ENCODE measurements around the gene LRSAM1.

The LRSAM1 gene

DNA sequence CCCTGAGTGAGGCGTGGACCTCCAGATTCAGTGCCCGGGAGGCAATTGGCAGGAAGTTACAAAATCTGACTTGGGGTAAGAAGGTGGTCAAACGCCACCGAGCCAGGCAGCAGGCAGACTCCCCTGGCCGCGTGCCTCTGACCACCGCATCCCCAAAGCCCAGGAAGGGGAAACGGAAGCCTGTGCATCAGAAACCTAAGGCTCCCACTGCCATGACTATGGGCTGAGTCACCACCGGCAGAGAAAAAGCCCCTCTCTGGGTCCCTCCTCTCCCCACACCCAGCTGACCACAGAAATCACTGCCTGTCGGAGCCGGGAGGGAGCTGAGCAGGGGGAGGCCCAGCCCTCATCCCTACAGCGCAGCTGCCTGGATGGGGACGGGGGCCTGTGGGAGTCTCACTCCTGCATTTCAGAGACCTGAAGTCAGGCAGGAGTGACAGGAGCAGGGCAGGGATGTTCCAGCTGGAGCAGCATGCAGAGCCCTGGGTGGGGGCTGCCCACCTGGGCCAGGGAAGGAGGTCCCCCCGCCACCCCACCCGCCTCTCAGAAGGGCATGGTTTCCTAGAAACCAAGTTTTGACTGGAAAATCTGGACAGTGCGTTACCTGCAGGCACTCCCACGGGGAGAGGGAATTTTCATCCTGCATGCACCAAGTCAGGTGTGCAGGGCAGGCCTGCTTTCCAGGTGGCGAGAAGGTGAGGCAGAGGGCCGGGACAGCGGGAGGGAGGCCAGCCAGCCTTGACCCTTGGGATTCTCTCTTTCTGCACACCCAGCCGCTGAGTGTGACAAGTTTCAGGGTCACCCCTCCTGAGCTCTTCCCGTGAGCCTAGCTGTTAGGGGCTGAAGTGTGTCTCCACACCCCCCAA is 68.2 kb downstream of the LRSAM1 start:
- DNase-seq: peak; percentile 97

DNA sequence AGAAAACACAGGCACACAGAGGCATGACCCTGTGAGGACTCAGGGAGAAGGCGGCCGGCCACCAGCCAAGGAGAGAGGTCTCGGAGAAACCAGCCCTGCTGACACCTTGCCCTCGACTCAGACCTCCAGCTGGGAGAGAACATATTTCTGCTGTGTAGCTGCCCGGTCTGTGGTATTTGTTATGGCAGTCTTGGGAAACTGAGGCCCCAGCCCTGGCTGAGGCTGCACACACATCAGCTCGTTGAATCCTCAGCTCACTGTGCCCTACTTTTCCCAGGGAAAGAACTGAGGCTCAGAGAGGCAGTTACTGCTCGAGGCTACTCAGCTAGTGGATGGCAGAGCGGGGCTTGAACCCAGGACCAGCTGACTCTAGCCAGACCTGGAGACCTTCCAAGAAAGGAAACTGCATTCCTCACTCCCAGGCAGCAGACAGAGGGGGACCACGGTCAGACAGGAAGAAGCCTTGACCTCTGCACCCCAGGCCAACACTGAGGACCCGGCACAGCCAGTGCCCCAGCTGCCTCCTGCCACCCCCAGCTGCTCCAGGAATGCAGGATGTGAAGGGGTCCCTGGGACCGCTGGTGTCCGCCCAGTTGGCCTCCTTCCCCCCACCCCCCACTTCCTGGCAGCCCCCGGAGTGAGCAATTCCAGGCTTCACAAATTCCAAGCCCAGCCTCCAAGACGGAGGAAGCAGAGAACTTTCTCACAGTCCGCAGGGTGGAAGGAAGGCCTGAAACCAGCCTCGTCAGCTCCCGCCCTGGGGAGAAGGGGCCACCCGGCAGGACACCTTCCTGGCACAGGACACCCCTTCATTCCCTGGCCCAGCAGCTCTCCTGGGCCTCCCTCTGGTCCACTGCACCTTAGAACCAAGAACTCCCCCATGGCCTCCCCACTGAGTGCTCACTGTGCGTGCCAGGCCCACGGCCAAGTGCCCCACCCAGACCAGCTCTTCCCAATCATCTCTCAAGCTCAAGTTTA is 69.9 kb downstream of the LRSAM1 start:
- peak; percentile 74 for DNase-seq

DNA sequence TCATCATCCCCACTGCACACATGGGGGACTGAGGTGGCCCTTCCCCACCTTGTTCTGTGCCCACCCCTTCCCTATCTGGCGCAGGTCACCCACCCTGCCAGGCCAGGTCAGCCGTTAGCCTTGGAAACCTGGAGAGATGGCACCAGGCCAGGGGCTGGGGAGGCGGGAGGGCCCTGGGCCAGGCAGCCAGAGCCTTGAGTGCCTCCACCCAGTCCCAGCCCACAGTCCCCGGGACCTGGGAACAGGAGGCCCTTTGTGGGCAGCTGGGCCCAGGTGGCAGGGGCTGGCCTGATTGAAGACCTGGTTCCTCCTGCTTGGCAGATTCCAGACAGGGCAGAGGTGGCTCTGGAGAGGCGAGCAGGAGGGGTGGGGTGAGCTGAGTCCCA is 70.6 kb downstream of the LRSAM1 start:
- DNase-seq: no peak

DNA sequence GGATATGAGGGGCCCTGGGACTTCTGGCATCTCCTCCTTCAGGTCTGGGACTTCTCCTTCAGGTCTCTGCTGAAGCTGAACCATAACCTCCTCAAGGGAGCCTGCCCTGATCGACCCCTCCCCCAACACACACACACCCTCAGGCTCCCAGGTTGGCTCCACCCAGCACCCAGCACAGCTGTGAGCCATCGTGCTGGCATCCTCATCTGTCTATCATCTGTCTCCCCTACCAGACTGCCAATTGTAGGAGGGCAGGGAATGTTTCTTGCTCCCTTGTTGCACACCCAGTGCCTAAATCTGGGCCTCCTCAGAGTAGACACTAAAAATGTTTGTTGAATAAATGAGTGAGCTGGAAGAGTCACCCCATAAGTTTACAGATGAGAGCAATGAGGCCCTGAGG is 71.4 kb downstream of the LRSAM1 start:
- DNase-seq: peak; percentile 76

DNA sequence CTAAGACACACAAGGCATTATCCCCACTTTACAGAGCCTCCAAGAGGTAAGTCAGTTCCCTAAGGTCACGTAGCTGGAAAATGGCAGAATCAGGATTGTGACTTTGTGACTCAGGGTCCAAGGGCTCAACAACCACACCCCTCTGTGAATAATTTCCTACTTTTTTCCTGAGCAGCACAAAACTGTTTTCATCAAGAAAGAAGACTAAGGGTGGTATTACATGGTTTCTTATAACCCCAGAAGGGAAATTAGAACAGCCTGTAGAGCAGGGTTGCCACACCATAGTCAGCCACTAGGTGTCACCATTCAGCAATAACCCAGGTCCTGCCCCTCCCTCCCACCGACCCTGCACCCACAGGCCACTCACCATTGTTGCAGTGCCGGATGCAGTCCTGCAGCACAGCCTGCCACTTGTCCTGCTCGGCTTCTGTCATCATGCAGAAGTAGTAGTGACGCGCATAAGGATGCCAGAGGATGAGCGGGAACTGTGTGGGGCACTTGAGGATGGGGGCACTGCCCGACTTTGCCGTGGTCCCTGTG is 72.1 kb downstream of the LRSAM1 start:
- DNase-seq: peak; percentile 15

DNA sequence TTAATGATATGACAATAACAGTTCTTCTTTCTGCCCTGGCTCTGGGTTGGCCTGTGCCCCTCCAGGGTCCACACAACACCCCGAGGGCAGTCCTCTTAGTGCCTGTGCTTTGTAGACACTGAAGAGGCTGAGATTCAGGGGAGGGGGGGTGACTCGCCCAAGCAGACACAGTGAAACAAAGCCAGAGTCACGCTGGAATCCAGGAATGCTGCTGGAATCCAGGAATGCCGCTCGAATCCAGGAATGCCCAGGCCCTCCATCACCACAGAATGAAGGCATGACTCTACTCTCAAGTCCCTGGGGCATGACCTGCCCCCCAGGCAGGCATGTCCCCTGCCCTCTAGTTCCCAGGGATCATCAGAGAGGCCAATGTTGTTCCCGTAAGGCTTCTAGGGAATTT is 73.1 kb downstream of the LRSAM1 start:
- peak; percentile 81 for DNase-seq

DNA sequence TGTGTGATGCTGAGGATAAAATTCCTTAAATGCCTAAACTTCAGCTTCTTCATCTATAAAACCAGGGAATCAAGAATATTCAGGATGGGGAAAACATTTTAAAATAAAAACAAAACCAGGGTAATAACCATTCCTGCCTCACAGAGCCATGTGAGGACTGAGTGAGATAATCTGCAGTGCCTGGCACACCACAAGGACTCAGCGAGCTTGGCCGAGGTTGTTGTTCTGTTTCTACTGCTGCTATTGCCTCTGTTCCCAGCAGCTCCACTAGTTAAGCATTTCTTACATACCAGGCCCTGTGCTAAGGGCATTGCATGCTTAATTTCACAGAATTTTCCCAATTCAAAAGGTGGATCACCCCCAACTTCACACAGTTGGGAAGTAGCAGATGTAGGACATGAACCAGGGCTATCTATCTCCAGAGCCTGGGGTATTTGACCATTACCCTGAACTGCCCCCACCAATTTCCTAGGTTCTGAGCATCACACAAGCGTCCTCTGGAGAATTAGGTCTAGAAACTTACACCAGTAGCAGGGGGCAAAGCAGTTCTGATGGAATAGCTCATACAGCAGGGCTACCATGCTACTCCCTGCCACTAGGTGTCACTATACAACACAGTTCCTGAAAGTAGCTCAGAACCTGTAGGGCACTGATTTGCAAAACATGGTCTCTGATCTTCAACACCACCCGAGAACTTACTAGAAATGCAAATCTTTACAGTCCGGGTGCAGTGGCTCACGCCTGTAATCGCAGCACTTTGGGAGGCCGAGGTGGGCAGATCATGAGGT is 74.3 kb downstream of the LRSAM1 start:
- DNase-seq: no peak

DNA sequence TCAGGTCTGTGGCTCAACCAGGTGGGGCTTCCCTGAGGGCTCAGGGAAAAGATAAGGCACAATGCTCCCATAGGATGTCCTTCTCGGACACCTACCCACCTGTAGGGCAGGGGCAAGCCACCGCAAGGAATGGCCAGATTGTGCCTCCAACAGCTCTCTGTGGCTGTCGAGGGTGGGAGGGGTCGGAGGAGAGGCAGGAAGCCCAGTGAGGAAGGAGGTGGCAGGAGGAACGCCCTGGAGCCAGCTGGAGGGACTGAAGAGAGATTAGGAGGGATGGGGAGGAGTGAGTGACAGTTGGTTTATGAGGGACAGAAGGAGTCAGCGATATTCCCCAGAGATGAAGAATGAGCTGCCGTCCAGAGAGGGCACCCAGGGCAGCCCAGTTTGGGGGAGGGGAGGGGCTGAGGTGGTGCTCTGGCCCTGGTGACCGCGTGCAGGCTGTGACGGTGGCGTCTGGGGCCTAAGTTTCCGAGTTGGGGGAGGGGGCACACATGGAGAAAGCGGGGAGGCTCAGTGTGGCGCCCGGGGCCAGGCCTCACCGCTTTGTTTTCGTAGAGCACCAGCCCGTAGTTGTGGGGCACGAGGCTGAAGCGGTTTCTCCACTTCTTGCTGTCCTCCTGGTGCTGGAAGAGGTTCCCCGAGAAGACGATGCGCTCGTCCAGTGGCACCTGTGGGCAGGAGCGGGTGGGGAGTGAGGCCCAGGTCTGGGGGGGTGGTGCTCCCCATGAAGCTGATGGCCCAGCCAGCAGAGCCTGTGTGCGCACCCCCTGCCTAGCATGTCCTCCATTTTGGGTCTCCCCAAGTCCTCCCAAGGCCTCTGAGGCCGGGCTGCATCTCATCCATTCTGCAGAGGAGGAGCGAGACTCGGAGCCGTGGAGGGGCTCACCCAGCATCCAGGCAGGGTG is 75.6 kb downstream of the LRSAM1 start:
- no peak for DNase-seq

DNA sequence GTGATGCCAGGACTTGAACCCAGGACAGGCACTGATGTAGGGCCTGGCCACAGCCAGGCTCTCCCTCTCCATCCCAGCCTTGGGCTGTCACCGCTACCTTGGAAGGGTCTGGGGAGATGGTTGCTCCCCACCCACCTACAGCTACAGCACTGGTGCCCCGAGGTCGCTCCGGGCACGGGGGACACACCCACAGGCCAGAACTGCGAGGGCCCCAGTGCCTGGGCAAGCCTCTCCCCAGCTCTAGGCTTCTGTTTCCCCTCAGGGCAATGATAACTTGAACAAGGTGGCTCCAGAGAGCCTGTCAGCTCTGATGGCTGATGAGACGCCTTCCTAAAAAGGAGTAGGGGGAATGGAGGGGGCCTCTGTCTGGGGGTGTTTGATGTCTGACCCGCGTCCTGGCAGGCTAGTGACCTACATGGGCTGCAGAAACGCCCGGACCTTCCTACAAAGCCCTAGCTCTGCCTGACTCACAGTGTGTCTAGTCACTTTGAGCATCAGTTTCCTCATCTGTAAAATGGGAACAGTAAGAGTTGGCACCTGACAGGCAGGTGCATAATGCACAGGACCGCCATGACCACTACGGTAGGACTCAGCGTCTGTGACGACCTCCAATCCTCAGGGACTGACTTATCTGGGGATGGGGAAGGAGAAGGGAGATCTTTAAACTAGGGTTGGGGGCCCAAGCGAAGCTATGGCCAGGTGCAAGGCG is 76.4 kb downstream of the LRSAM1 start:
- DNase-seq: no peak

DNA sequence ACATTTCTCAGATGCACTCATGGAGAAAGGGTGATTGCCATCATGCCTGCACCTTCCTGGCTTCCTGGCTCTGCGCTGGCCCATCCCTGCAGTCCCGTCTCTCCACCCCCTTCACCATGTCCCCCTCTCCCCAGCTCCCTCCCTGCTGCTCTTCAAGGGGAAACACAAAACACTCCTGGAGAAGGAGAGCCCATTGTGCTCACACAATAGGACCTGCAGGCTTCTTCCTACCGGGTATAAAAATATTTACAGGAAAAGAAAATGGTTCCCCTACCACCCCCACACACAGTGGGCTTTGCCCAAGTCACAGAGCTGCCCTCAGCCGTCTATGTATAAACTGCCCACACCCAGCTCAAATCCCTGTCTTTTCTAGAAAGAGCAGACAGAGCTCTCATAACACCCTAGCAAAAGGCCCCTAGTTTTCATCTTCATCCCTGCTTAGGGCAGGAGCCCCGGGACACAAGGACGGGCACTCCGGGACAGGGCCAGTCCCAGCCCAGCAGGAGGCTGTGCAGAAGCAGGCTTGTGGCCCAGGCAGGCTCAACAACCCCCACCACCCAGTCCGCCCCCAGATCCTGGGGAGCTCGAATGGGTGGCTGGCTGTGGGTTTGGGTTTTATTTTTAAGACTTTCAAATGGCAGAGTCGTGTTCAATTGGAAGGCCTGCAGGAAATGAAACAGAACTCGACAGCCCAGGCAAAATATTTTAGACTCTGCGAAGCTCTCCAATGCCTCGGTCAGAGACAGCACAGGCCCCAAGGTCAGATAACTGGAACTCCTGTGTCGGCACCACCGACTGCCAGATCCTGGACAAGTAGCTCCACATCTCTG is 77.3 kb downstream of the LRSAM1 start:
- DNase-seq: no peak

DNA sequence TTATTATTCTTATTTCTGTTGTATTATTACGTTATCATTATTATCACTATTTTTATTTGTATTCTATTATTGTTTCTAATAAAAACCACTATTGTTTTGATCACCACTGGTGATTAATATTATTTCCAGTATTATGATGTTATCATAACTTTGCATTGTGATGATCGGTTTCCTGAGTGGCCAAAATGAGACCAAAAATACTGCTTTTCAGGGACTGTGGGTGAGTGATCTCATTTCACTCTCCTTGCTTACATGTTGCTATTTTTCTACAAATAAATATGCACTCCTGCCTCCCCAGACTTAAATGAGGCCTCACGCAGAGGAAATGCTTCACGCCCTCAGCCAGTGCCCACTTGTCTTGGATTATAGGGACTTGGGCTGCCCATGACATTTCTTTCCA is 78.4 kb downstream of the LRSAM1 start:
- DNase-seq: no peak

DNA sequence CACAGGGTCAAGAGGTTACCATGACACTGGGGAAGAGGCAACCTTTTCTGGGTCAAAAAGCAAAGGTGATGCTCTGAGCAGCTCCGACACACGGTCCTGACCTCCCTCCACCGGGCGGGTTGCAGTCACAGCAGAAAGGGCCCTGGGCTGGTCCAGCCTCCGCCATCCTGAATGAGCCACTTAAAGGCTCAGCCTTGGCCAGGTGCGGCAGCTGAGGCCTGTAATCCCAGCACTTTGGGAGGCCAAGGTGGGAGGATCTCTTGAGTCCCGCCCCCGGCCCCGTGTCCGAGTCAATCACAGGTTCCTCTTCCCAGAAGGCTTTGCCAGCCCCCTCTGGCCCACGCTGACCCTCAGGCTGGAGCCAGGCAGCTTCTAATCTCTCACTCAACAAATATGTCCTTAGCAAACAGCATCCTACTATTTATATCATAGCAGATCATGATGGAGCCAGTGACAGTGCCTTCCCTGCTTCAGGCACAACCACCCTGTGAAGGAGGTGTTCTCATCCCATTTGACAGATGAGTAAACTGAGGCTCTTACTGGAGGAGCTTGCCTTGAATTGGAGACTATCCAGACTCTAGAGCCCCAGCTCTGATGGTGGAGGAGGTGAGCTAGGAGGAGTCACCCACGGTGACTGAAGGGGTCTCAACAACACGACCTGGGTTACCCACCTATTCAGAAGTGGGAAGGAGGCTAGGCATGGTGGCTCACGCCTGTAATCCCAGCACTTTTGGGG is 79.1 kb downstream of the LRSAM1 start:
- DNase-seq: no peak

DNA sequence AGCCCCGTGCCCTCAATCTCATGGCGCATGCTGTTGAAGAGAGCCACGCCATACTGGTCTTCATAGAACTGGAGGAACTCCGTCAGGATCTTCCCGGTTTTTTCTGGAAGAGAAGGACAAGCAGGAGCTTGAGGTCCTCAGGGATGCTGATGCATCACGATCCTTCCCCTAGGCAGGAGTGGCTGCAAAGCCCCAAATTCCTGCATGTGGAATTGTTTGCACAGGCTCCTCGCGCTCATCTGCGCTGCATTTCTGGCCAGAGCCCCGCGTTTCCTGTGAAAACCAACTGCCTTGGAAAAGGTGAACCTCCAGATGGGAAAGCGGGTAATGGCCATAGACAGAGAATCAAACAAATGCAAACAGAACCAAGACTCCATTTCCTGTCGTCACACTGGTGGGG is 80.4 kb downstream of the LRSAM1 start:
- DNase-seq: no peak

DNA sequence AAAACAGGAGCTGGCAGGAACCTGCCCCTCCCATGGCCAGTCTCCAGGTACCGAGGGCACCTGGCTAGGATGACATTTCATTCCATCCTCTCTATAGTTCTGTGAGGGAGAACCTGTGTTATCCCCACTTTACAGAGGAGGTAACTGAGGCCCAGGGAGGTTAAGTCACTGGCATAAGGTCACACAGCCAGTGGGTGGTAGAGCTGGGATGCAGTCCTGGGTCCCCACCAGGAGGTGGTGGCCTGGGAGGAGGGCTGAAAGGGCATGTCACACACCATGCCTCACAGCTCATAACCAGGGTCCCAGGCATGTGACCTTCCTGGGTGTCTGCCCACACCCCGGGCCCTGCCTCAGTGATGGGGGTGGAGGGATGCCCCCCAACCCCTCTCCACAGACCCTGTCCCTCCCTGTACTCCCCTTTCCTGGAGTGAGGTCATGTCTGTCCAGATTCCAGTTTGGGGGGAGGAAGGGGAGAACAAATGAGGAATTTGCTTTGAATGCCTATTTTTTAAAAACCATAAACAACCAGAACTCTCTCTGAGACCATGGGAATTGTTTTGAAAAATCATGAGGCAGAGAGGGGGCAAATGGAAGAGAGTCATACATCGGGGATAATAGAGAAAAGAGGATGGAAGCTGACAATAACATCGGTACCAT is 83.1 kb downstream of the LRSAM1 start:
- no peak for DNase-seq

DNA sequence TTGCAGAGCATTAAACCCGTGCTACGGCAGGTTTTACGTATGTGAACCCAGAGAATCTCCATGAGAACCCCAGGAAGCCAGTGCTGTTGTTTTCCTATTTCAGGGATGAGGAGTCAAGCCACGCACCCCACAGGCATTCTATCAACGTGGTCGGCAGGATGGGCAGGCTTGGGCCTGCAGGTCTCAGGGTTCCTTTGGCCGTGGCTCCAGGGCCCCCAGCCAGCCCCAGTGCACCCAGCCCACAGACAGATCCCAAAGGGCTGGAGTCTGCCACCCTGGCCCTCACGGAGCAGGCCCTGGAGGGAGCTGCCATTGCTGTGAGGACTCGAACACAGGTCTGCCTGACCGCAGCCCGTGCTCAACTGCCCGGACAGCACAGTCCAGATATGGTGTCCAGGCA is 83.6 kb downstream of the LRSAM1 start:
- DNase-seq: no peak

DNA sequence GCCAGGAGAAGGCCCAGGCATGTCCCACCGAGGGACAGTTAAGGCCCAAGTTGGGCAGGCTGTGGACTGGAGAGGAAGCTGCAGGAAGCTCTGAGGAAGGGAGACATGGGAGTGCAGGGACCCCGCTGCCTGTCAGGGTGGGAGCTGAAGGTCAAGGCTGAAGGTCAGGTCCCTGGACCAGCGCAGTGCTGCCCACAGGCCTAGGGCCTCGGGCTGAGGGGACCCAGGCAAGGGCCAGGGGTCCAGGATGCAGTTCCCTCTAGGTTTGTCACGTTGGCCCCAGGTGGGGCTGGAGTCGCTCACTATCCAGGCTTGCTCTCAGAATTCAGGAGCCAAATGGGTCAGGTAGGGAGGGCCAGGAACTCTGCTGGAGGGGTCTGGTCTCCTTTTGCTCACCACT is 84.1 kb downstream of the LRSAM1 start:
- no peak for DNase-seq

DNA sequence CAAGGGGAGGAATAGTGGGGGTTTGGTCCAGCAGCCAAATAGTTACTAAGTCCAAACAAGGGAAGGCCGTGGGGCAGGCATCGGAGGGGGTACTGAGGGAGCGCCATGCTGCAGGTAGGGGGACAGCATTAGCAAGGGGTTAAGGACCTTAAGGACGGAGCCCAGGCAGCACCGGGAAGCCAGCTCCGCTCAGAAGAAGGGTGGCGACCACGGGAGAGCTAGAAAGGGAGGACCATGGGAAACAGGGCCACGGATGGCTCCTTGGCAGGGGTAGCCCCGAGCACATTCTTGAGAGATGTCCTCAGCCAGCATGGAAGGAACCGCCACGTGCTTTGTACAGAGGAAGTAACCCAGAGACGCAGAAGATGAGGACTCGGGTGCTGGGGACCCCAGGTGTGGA is 84.5 kb downstream of the LRSAM1 start:
- no peak for DNase-seq

DNA sequence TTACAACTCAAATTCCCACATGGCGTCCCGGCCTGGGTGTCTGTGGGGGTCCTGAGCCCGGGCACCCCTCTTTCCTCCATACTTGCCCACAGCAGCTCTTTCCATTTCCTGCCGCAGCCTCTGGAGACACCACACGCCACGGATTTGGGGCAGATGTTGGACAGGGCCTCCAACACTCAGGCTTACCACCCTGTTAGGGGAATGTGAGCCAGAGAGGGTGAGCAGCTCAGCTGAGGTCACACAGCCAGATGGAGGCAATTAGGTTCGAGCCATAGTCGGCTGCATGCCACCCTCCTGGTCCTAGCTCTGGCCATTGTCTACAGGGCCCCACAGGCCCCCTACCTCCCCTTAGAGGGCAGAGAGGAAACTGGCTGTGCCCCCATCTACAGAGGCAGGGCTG is 85.2 kb downstream of the LRSAM1 start:
- DNase-seq: no peak

DNA sequence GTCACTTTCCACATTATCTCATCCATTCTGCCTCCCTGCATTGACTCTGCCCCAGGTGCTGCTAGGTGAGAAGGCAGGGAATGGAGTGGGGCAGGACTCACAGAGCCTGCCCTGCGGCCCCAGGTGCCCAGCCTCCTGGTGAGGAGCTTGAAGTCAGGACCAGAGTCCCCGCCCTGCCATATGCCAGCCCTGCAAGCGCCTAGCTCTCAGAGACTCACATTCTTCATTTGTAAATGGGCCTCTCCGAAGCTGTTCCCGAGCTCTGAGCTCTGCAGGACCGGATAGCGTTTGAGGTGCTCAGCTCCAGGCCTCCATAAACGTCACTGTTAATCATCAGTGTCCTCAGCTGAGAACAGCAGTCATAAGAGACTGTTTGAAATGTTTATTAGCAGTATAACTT is 85.7 kb downstream of the LRSAM1 start:
- no peak for DNase-seq
